AG08395 (cell line): ENCODE data around the gene CD52.
A peak's percentile ranks its signal among the peaks of the same experiment; 100 is the strongest.

Source experiments
- DNase-seq: peaks from one replicate; pipeline ENCODE4 v3.0.0; 2012; ENCODE audit warnings: mixed read lengths, low spot score

Gene CD52

GRCh38 chr1:26335774-26336476 lies 18.2 kb downstream of the CD52 start:
- no peak for DNase-seq

GRCh38 chr1:26336477-26337205 lies 18.9 kb downstream of the CD52 start:
- peak; percentile 36 for DNase-seq

GRCh38 chr1:26337206-26337535 lies 19.4 kb downstream of the CD52 start:
- DNase-seq = no peak

GRCh38 chr1:26337625-26338024 lies 19.9 kb downstream of the CD52 start:
- DNase-seq = no peak

- DNase-seq = no peak
Measured at GRCh38 chr1:26338670-26339069, 20.9 kb downstream of the CD52 start.

- no peak for DNase-seq
Measured at GRCh38 chr1:26340047-26340481, 22.3 kb downstream of the CD52 start.

- DNase-seq = no peak
Measured at GRCh38 chr1:26344147-26344920, 26.6 kb downstream of the CD52 start.

- no peak for DNase-seq
Measured at GRCh38 chr1:26345718-26346117, 28.0 kb downstream of the CD52 start.

- no peak for DNase-seq
Measured at GRCh38 chr1:26346274-26347033, 28.7 kb downstream of the CD52 start.

GRCh38 chr1:26349188-26349876 lies 31.6 kb downstream of the CD52 start:
- DNase-seq = peak; percentile 80

GRCh38 chr1:26349877-26350244 lies 32.1 kb downstream of the CD52 start:
- no peak for DNase-seq

GRCh38 chr1:26350343-26350700 lies 32.6 kb downstream of the CD52 start:
- no peak for DNase-seq

- no peak for DNase-seq
Measured at GRCh38 chr1:26350701-26351589, 33.2 kb downstream of the CD52 start.

- DNase-seq = no peak
Measured at GRCh38 chr1:26351590-26352337, 34.0 kb downstream of the CD52 start.

- no peak for DNase-seq
Measured at GRCh38 chr1:26352338-26352679, 34.6 kb downstream of the CD52 start.

GRCh38 chr1:26353210-26353859 lies 35.6 kb downstream of the CD52 start:
- no peak for DNase-seq

- no peak for DNase-seq
Measured at GRCh38 chr1:26353976-26354820, 36.4 kb downstream of the CD52 start, which contains the start of gene CRYBG2. Gene CRYBG2 (minus strand): TSS chr1:26354130. CDS start chr1:26346657, 7,473 bp downstream.

- DNase-seq = no peak
Measured at GRCh38 chr1:26354972-26355371, 37.2 kb downstream of the CD52 start.

- DNase-seq = no peak
Measured at GRCh38 chr1:26356106-26356505, 38.3 kb downstream of the CD52 start.
